ENCODE measurements around the gene GPX3.

DNA sequence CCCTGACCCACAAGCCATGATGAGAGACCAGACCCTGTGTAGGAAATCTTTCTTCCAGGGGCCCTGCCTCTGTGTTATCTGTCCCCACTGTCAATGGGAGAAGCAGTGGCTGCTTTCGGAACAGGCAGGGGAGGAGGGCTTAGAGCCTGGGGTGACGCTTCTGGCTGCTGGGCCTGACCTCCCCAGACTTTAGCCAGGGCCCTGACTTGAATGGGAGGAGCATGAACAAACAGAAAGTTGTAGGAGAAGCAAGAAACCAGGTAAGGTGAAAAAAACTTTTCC, 12.2 kb upstream of the GPX3 start:
- TF ChIP-seq CTCF (IDR thresholded peaks at IDR 0.05; ENCODE audit: poor library complexity) = no peak
- TF ChIP-seq EZH2 (IDR thresholded peaks at IDR 0.05; ENCODE audit: borderline replicate concordance) = no peak

Measured in hepatocyte (in vitro differentiated cells).